ENCODE measurements around the gene CEND1.

The CEND1 gene

GRCh38 chr11:777288-778255 is 12.3 kb downstream of the CEND1 start, which contains the start of gene GATD1:
Gene GATD1 (minus strand): TSS chr11:777487. CDS start chr11:777462, 25 bp downstream.
- peak; percentile 86 to 93 for DNase-seq (ENCODE audit: low read depth in 2 of 2)

DNA sequence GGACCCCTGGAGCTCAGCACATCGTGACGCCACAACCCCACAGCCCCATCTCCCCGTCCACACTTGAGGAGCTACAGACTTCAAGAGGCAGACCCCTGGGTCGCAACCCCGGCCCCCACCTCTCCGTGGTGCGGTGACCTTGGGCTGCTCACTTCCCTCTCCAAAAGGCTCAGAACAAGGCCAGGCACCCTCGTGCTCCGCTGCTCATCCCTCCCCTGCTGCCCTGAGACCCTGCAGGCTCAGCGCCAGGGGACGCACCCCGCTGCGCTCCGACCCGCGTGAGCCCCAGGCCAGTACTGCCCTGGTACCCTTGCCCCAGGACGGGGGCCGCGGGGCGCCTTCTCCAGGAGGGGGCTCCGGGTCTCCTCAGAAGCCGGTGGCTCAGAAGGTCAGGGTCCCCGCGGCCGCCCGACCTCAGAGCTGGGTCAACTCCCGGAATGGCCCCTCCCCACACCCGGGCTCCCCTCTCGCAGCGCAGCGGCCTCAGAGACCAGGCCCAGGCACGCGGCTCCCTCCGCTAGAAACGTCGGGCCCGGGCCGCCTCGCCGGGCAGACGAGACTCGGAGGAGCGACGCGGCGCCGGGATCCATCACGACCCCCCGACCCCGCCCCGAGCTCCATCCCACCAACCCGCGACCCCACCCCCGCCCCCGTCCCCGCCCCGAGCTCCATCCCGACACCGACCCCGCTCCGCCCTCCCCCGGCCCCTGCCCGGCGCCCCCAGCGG is 13.2 kb downstream of the CEND1 start:
- no peak for DNase-seq (ENCODE audit: low read depth in 2 of 2)

DNA sequence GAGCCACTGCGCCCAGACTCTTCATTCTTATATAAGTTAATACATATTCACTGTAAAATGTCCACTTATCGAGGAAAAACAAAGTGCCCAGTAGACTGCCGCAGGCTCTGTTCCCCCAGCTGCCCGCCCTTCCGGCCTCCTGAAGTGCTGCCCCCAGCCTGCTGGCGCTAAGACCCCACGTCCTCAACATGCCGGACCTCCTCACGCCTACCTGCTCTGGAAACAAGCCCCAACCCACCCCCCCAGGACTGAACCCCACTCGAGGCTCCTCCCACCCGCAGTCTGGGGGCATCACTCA is 13.7 kb downstream of the CEND1 start:
- no peak for DNase-seq (ENCODE audit: low read depth in 2 of 2)

GRCh38 chr11:774873-775592 is 14.9 kb downstream of the CEND1 start:
- DNase-seq (ENCODE audit: low read depth in 2 of 2) = no peak

DNA sequence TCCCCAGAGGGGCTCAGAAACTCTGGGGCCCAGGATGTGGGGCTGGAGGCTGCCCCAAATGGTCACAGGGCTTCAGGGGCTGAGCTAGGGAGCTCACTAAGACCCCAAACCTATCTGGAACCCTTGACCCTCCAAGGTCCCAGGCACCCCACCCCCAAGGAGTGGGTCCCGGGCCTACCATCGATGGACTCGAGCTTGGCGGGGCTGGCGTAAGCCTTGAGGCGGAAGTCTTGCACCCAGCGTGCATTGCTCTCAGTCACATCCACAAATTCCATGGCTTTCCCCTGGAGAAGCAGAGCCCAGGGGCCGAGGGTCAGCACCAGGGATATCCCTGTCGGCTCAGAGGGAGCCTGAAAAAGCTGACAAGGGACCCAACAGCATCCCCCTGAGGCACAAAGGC is 16.1 kb downstream of the CEND1 start:
- DNase-seq (ENCODE audit: low read depth in 2 of 2) = no peak

- no peak for DNase-seq (ENCODE audit: low read depth in 2 of 2)
Measured at GRCh38 chr11:773425-773824, 16.5 kb downstream of the CEND1 start.

DNA sequence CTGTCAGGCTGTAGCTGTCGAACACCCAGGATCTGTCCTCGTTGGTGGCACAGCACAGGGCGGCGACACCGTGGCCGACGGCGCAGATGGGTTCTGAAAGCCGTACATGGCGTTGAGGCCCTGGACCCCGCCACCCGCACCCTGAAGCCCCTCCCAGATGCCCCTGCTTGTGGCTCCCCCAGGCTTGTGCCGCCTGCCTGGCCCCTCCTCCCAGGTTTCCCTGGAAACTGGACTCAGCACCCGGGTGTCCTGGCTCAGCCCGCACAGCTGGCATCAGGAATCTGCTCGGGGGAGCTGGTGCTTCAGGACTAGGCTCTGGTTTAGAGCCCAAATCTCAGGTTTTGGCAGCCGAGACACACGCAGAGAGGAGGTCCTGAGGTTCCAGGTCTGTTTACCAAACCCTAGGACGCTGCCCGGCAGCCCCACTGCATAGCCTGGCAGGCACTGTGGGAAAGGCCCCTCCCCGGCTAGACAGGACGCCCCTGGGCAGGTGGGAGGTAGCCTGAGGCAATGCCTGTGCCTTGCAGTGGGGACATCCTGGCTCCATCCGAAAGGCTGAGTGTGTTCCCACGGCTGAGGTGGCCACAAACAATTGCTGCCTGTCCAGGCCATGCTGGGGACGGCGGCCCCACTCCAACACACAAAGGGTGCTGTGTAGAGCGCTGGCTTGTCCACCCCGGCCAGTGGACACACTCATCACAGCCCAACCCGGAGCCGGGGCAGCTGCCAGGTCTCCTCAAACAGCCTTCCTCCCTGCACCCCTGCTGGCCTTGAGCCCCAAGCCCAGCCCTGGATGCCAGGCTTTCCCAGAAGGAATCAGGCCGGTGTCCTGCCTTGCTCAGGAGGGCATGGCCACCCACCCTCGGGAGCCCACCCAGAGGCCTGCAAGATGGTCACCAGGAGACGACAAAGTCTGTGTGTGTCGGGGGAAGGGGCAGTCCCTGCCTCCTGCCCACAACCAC is 17.2 kb downstream of the CEND1 start:
- DNase-seq (ENCODE audit: low read depth in 2 of 2) = no peak

DNA sequence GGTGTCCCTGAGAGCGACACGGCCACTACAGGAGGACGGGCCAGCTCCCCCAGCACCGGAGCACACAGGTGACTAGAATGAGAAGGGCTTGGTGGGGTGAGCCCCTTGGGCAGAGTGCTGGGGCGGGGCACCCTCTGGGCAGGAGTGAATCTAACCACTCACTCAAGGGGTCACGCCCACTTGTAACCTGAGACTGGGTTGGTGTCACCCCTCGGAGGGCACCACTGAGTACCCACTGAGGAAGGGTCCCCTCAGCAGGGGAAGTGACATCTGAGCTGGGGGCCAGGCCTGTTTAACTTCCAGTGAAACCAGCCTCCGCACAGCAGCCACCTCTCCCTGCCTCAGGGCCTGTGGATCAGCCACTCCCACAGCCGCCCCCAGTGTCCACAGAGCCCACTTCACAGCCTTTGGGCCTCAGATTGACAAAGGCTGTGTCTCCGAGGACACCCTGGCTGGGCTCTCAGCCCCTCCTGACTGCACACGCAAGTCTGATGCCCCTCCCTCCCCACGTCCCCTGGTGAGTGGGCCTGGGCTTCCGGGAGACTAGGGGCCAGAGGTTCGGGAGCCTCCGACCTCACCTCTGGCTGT is 18.2 kb downstream of the CEND1 start:
- DNase-seq (ENCODE audit: low read depth in 2 of 2) = no peak

GRCh38 chr11:770642-771616 is 19.0 kb downstream of the CEND1 start:
- DNase-seq (ENCODE audit: low read depth in 2 of 2) = no peak

GRCh38 chr11:769887-770641 is 19.8 kb downstream of the CEND1 start:
- no peak for DNase-seq (ENCODE audit: low read depth in 2 of 2)

GRCh38 chr11:767238-767637 is 22.7 kb downstream of the CEND1 start:
- no peak for DNase-seq (ENCODE audit: low read depth in 2 of 2)

DNA sequence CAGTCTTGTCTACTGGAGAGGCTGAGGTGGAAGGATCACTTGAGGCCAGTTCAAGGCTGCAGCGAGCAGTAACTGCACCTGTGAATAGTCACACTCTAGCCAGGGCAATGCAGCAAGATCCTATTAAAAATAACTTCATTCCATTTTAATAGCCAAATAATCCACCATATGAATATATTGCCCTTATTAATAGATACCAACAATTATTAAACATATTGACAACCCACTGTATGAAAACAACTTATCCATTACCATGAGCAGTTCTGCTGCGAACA is 23.0 kb downstream of the CEND1 start:
- DNase-seq (ENCODE audit: low read depth in 2 of 2) = no peak

DNA sequence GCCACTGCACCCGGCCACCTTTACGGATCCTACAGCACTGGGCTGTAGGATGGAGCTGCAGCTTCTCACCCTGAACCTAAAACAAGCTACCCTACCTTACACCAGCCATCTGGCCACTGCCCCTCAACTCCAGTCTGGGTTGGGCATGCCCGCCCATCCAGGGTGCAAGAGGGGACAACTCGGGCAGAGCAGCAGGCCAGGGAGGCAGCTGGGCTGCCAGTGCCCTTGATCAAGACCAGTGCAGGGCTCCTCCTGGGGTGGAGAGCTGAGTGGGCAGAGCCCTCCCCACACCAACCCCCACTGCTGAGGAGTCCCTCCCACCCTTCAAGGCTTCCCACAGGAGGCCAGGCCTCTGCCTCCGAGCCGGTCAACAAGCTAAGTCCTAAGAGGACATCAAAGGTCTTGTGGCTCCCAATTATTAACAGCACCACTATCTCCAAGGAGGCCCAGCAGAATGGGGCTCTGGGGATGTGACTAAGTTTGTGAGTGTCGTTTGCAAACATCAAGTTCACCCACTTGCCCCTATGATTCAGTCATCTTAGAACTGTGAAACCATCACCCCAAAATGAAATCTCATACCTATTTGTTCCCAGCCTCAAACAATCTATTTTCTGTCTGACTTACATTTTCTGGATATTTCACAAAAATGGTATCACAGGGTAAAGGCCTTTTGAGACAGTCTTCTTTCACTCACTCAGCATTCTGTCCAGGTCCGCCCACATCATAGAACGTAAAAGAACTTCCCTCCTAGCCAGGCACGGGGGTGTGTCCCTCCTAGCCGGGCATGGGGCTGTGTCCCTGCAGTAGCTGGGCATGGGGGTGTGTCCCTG is 23.6 kb downstream of the CEND1 start:
- DNase-seq (ENCODE audit: low read depth in 2 of 2) = no peak

DNA sequence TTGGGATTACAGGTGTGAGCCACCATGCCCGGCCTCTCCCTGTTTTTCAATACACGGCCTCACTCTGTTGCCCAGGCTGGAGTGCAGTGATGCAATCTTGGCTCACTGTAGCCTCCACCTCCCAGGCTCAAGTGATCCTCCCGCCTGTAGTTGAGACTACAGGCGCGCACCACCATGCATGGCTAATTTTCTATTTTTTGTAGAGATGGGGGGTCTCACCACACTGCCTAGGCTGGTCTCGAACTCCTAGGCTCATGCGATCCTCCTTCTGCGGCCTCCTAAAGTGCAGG is 24.1 kb downstream of the CEND1 start:
- no peak for DNase-seq (ENCODE audit: low read depth in 2 of 2)

DNA sequence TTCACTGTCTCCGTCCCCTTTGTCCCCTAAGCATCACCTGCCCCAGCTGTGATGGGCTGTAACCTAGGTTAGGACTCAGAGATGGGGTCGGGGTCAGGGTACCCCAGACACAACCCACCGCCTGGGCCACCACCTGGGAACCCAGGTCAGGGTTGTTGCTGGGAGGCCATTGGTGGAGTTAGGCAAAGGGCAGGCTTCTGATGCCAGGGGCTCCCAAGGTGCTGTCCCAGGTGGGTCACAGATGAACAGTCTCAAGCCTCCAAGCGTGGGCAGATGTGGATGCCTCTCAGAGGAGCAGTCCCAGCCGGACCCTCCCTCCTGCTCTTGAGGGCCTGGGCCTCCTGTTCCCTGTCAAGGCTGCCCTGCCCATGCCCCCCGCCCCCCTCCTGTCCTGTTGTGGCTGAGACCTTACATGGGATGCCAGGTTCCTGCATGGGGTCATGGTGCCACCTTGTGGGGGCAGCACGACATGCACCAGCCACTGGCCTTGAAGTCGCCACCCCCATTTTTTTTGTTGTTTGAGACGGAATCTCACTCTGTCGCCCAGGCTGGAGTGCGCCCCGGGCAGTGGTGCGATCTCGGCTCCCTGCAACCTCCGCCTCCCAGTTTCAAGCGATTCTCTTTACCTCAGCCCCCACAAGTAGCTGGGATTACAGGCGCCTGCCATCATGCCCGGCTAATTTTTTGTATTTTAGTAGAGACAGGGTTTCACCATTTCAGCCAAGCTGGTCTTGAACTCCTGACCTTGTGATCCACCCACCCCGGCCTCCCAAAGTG is 24.7 kb downstream of the CEND1 start:
- peak; percentile 41 to 42 for DNase-seq (ENCODE audit: low read depth in 2 of 2)

- DNase-seq (ENCODE audit: low read depth in 2 of 2) = no peak
Measured at GRCh38 chr11:764322-765024, 25.4 kb downstream of the CEND1 start.
